Measurements from ENCODE around the gene CLBA1. TPM values are rescaled to one million over a fixed set of nuclear protein-coding genes. Genes with fewer than 3 reads are reported as not detected.
"Not testable (repeated sequence)": the region's sequence is repeated elsewhere in the genome, so short reads cannot be mapped to it uniquely, and the experiment has no call there.

CLBA1 gene
- total RNA-seq, 1 experiment from 2014 or later, result 3.0 TPM

GRCh38 chr14:105030836-105031396, 45.3 kb downstream of the CLBA1 start:
- Mint-ChIP-seq H3K4me1 (ENCODE audit: low read depth, unreplicated experiment) (no peaks in the 10 kb centered on the region), H3K4me3 (ENCODE audit: unreplicated experiment) (no peak overlapping the region), H3K27me3 (ENCODE audit: insufficient read depth, unreplicated experiment) (no peaks in the 10 kb centered on the region), H3K36me3 (ENCODE audit: insufficient read depth, unreplicated experiment) (no peaks in the 10 kb centered on the region), H3K27ac (ENCODE audit: unreplicated experiment) (no peak overlapping the region), H3K9me3 (ENCODE audit: unreplicated experiment) (no peaks in the 10 kb centered on the region)
- H3K27me3 ChIP-seq (replicated peaks; ENCODE audit: control insufficient read depth, insufficient read depth, low read length), result no peaks in the 10 kb centered on the region
- intact Hi-C loops (cut with micrococcal nuclease; ENCODE audit: unreplicated experiment), result no loop called here
- no peaks in the 10 kb centered on the region for H3K9me3 ChIP-seq
- POLR2A ChIA-PET, result no interaction called here
- BruUV-seq (replicated peaks), result no TSS peak
- no peaks in the 10 kb centered on the region for H3K36me3 ChIP-seq (ENCODE audit: control insufficient read depth, insufficient read depth, low read length)
- no peak overlapping the region for H3K4me3 ChIP-seq (ENCODE audit: low read depth, low read length)
- TF ChIP-seq, protein P1, sequence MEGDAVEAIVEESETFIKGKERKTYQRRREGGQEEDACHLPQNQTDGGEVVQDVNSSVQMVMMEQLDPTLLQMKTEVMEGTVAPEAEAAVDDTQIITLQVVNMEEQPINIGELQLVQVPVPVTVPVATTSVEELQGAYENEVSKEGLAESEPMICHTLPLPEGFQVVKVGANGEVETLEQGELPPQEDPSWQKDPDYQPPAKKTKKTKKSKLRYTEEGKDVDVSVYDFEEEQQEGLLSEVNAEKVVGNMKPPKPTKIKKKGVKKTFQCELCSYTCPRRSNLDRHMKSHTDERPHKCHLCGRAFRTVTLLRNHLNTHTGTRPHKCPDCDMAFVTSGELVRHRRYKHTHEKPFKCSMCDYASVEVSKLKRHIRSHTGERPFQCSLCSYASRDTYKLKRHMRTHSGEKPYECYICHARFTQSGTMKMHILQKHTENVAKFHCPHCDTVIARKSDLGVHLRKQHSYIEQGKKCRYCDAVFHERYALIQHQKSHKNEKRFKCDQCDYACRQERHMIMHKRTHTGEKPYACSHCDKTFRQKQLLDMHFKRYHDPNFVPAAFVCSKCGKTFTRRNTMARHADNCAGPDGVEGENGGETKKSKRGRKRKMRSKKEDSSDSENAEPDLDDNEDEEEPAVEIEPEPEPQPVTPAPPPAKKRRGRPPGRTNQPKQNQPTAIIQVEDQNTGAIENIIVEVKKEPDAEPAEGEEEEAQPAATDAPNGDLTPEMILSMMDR (IDR thresholded peaks at IDR 0.05; ENCODE audit: insufficient read depth in 1 of 2, low read depth in 1 of 2, low read length in 1 of 2, severe bottlenecking in 1 of 2, unreplicated experiment in 1 of 2), result no peak
- no peaks in the 10 kb centered on the region for H3K4me1 ChIP-seq
- DNase-seq, result no peak
- CTCF ChIA-PET, result no interaction called here

DNA sequence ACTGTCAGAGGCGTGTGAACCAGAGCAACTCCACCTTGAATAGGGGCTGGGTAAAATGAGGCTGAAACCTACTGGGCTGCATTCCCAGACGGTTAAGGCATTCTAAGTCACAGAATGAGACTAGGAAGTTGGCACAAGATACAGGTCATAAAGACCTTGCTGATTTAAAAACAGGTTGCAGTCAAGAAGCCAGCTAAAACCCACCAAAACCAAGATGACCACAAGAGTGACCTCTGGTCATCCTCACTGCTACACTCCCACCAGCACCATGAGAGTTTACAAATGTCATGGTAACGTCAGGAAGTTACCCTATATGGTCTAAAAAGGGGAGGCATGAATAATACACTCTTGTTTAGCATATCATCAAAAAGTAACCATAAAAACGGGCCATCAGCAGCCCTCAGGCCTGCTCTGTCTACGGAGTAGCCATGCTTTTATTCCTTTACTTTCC, 46.9 kb downstream of the CLBA1 start:
- peak overlapping the region; percentile 71 for H3K27ac Mint-ChIP-seq (ENCODE audit: unreplicated experiment)
- POLR2A ChIA-PET, result interaction anchor here (0.5 kb wide), 1 partner anchor 13 kb away, joined by 8 read pairs; no protein-coding TSS in a partner anchor
- not testable (repeated sequence) for H3K4me3 ChIP-seq (ENCODE audit: low read depth, low read length)

DNA sequence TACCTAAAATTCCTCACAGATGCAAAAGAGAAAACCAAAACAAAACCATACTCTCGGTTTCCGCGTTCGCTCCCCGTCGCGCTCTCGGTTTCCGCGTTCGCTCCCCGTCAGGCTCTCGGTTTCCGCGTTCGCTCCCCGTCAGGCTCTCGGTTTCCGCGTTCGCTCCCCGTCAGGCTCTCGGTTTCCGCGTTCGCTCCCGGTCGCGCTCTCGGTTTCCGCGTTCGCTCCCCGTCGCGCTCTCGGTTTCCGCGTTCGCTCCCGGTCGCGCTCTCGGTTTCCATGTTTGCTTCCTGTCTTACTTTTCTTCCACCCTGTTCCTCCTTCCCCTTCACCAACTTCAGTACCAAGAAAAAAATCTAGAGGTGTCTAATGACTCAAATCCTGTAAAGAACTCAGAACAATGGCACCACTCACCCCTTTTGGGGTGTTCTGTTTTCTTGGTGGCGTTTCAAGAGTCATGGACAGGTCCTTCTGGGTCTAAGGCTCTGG, 47.9 kb downstream of the CLBA1 start:
- ChIA-PET POLR2A (interaction anchor here (0.8 kb wide), 1 partner anchor 27 kb away, joined by 4 read pairs; no protein-coding TSS in a partner anchor), CTCF (interaction anchor here (0.6 kb wide), 1 partner anchor 241 kb away, joined by 3 read pairs; no protein-coding TSS in a partner anchor)
- BruUV-seq (replicated peaks); H3K27me3 ChIP-seq (replicated peaks; ENCODE audit: control insufficient read depth, insufficient read depth, low read length); H3K36me3 ChIP-seq (ENCODE audit: control insufficient read depth, insufficient read depth, low read length); DNase-seq; H3K4me1 ChIP-seq; H3K27me3 Mint-ChIP-seq (ENCODE audit: insufficient read depth, unreplicated experiment); H3K9me3 Mint-ChIP-seq (ENCODE audit: unreplicated experiment); H3K4me1 Mint-ChIP-seq (ENCODE audit: low read depth, unreplicated experiment); H3K9me3 ChIP-seq; H3K36me3 Mint-ChIP-seq (ENCODE audit: insufficient read depth, unreplicated experiment); intact Hi-C loops (cut with micrococcal nuclease; ENCODE audit: unreplicated experiment): not testable (repeated sequence)
- peak overlapping the region; percentile 46 for H3K4me3 ChIP-seq (ENCODE audit: low read depth, low read length)
- Mint-ChIP-seq H3K27ac (ENCODE audit: unreplicated experiment) (peak overlapping the region; percentile 71), H3K4me3 (ENCODE audit: unreplicated experiment) (peak overlapping the region; percentile 80)

More for the DNA sequence above, 46.9 kb downstream of the CLBA1 start:
- H3K9me3 ChIP-seq; intact Hi-C loops (cut with micrococcal nuclease; ENCODE audit: unreplicated experiment); H3K36me3 Mint-ChIP-seq (ENCODE audit: insufficient read depth, unreplicated experiment); H3K9me3 Mint-ChIP-seq (ENCODE audit: unreplicated experiment); H3K36me3 ChIP-seq (ENCODE audit: control insufficient read depth, insufficient read depth, low read length); DNase-seq; H3K4me1 Mint-ChIP-seq (ENCODE audit: low read depth, unreplicated experiment); H3K4me1 ChIP-seq; H3K27me3 ChIP-seq (replicated peaks; ENCODE audit: control insufficient read depth, insufficient read depth, low read length); BruUV-seq (replicated peaks); H3K27me3 Mint-ChIP-seq (ENCODE audit: insufficient read depth, unreplicated experiment); CTCF ChIA-PET: not testable (repeated sequence)
- H3K4me3 Mint-ChIP-seq (ENCODE audit: unreplicated experiment), result peak overlapping the region; percentile 80

DNA sequence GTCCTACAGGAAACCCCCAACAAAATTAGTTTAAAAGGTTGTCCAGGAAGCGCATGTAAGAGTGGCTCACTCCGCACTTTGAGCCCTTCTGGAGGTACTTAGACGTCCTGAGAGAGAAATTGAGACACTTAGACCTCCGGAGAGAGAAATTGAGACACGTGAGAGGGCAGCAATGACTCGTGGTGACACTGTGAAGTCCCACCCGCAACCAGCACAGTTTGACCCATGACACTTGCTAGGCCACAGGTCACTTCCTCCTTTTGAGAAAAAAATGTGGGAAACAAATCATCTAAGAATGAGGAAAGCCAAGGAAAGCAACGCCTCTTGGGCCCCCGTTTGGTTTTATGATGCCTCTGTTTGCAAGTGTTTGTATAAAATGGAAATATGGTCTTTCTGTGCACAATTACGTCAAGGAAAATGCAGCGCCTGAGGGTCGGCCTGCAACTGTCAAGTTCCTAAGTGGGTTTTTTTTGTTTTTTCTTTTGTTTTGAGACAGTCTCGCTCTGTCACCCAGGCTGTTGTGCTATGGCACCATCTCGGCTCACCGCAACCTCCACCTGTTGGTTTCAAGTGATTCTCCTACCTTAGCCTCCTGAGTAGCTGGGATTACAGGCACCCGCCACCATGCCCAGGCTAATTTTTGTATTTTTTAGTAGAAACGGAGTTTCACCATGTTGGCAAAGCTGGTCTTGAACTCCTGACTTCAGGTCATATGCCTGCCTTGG, 48.9 kb downstream of the CLBA1 start:
- Histone ChIP-seq H3K36me3 (ENCODE audit: control insufficient read depth, insufficient read depth, low read length) (no peaks in the 10 kb centered on the region), H3K9me3 (no peaks in the 10 kb centered on the region), H3K27me3 (replicated peaks; ENCODE audit: control insufficient read depth, insufficient read depth, low read length) (no peaks in the 10 kb centered on the region), H3K4me3 (ENCODE audit: low read depth, low read length) (no peak overlapping the region), H3K4me1 (no peaks in the 10 kb centered on the region)
- CTCF ChIA-PET, result interaction anchor here (0.5 to 1.0 kb wide), 2 partner anchors 11 to 14 kb away, joined by 3 to 4 read pairs; partner anchors contain the start of gene CDCA4
- H3K4me1 Mint-ChIP-seq (ENCODE audit: low read depth, unreplicated experiment), result no peaks in the 10 kb centered on the region
- TF ChIP-seq, protein P1 (IDR thresholded peaks at IDR 0.05; ENCODE audit: insufficient read depth in 1 of 2, low read depth in 1 of 2, low read length in 1 of 2, severe bottlenecking in 1 of 2, unreplicated experiment in 1 of 2), result no peak
- no peaks in the 10 kb centered on the region for H3K36me3 Mint-ChIP-seq (ENCODE audit: insufficient read depth, unreplicated experiment)
- intact Hi-C loops (cut with micrococcal nuclease; ENCODE audit: unreplicated experiment), result no loop called here
- H3K4me3 Mint-ChIP-seq (ENCODE audit: unreplicated experiment), result peak overlapping the region; percentile 80
- no peaks in the 10 kb centered on the region for H3K27me3 Mint-ChIP-seq (ENCODE audit: insufficient read depth, unreplicated experiment)
- BruUV-seq (replicated peaks), result no TSS peak
- no peak for DNase-seq
- peak overlapping the region; percentile 71 for H3K27ac Mint-ChIP-seq (ENCODE audit: unreplicated experiment)
- POLR2A ChIA-PET, result interaction anchor here (0.8 kb wide), 1 partner anchor 26 kb away, joined by 4 read pairs; no protein-coding TSS in a partner anchor
- H3K9me3 Mint-ChIP-seq (ENCODE audit: unreplicated experiment), result no peaks in the 10 kb centered on the region

- BruUV-seq (replicated peaks); H3K36me3 ChIP-seq (ENCODE audit: control insufficient read depth, insufficient read depth, low read length); H3K27ac Mint-ChIP-seq (ENCODE audit: unreplicated experiment); H3K9me3 ChIP-seq; H3K27me3 Mint-ChIP-seq (ENCODE audit: insufficient read depth, unreplicated experiment); H3K27me3 ChIP-seq (replicated peaks; ENCODE audit: control insufficient read depth, insufficient read depth, low read length); H3K36me3 Mint-ChIP-seq (ENCODE audit: insufficient read depth, unreplicated experiment); H3K4me3 ChIP-seq (ENCODE audit: low read depth, low read length); H3K4me1 ChIP-seq; intact Hi-C loops (cut with micrococcal nuclease; ENCODE audit: unreplicated experiment); DNase-seq; H3K4me3 Mint-ChIP-seq (ENCODE audit: unreplicated experiment); POLR2A ChIA-PET; H3K4me1 Mint-ChIP-seq (ENCODE audit: low read depth, unreplicated experiment); H3K9me3 Mint-ChIP-seq (ENCODE audit: unreplicated experiment): not testable (repeated sequence)
- CTCF ChIA-PET, result interaction anchor here (0.7 to 1.0 kb wide), 2 partner anchors 10 to 58 kb away, joined by 3 to 4 read pairs; partner anchors contain the start of gene AHNAK2
These were observed 50.0 kb downstream of the CLBA1 start for GRCh38 chr14:105035616-105036015.

Data from Caco-2 (cell line).